Fibroblast of skin of left quadriceps (primary cell): ENCODE data around the gene COPB2.

ENCODE experiments used
- DNase-seq, 2 experiments: peaks; one replicate each; pipeline ENCODE4 v3.0.0-alpha.2; 2013; ENCODE audit warnings: low read depth in 2 of 2

COPB2 gene

GRCh38 chr3:139307601-139308555, 81.6 kb downstream of the COPB2 start:
- DNase-seq = no peak
